ENCODE data around the gene GALNT17.

Gene GALNT17

GRCh38 chr7:71193099-71193810 lies 61.3 kb downstream of the GALNT17 start:
- TF ChIP-seq POLR2AphosphoS5 (IDR thresholded peaks at IDR 0.05; ENCODE audit: low read depth, low read length): no peak
- TF ChIP-seq REST (IDR thresholded peaks at IDR 0.05; ENCODE audit: insufficient read depth in 1 of 2, low read depth in 2 of 2, low read length in 2 of 2): no peak
- TF ChIP-seq FOXP2 (optimal IDR thresholded peaks at IDR 0.05; ENCODE audit: borderline replicate concordance, extremely low read depth, extremely low read length, insufficient read depth): no peak

- TF ChIP-seq REST (IDR thresholded peaks at IDR 0.05; ENCODE audit: insufficient read depth in 1 of 2, low read depth in 2 of 2, low read length in 2 of 2): no peak
- no peak for TF ChIP-seq TAF1 (IDR thresholded peaks at IDR 0.05; ENCODE audit: borderline replicate concordance, insufficient read depth, low read length)
- TF ChIP-seq FOXP2 (optimal IDR thresholded peaks at IDR 0.05; ENCODE audit: borderline replicate concordance, extremely low read depth, extremely low read length, insufficient read depth): no peak
- no peak for TF ChIP-seq POLR2AphosphoS5 (IDR thresholded peaks at IDR 0.05; ENCODE audit: low read depth, low read length)
- TF ChIP-seq SIN3A (IDR thresholded peaks at IDR 0.05; ENCODE audit: borderline replicate concordance, insufficient read depth, low read length): no peak
Observed at GRCh38 chr7:71198391-71198790, 66.4 kb downstream of the GALNT17 start.

GRCh38 chr7:71198887-71199286 lies 66.9 kb downstream of the GALNT17 start:
- TF ChIP-seq REST (IDR thresholded peaks at IDR 0.05; ENCODE audit: insufficient read depth in 1 of 2, low read depth in 2 of 2, low read length in 2 of 2) (no peak), TAF1 (IDR thresholded peaks at IDR 0.05; ENCODE audit: borderline replicate concordance, insufficient read depth, low read length) (no peak), FOXP2 (optimal IDR thresholded peaks at IDR 0.05; ENCODE audit: borderline replicate concordance, extremely low read depth, extremely low read length, insufficient read depth) (no peak), SIN3A (IDR thresholded peaks at IDR 0.05; ENCODE audit: borderline replicate concordance, insufficient read depth, low read length) (no peak), POLR2AphosphoS5 (IDR thresholded peaks at IDR 0.05; ENCODE audit: low read depth, low read length) (no peak)

- TF ChIP-seq REST (IDR thresholded peaks at IDR 0.05; ENCODE audit: insufficient read depth in 1 of 2, low read depth in 2 of 2, low read length in 2 of 2) (no peak), POLR2AphosphoS5 (IDR thresholded peaks at IDR 0.05; ENCODE audit: low read depth, low read length) (no peak), FOXP2 (optimal IDR thresholded peaks at IDR 0.05; ENCODE audit: borderline replicate concordance, extremely low read depth, extremely low read length, insufficient read depth) (no peak), TAF1 (IDR thresholded peaks at IDR 0.05; ENCODE audit: borderline replicate concordance, insufficient read depth, low read length) (no peak), SIN3A (IDR thresholded peaks at IDR 0.05; ENCODE audit: borderline replicate concordance, insufficient read depth, low read length) (no peak)
Observed at GRCh38 chr7:71206184-71206583, 74.2 kb downstream of the GALNT17 start.
